ENCODE measurements around the gene ZNF253.
"Not testable (repeated sequence)": the region's sequence is repeated elsewhere in the genome, so short reads cannot be mapped to it uniquely, and the experiment has no call there.

Gene ZNF253

DNA sequence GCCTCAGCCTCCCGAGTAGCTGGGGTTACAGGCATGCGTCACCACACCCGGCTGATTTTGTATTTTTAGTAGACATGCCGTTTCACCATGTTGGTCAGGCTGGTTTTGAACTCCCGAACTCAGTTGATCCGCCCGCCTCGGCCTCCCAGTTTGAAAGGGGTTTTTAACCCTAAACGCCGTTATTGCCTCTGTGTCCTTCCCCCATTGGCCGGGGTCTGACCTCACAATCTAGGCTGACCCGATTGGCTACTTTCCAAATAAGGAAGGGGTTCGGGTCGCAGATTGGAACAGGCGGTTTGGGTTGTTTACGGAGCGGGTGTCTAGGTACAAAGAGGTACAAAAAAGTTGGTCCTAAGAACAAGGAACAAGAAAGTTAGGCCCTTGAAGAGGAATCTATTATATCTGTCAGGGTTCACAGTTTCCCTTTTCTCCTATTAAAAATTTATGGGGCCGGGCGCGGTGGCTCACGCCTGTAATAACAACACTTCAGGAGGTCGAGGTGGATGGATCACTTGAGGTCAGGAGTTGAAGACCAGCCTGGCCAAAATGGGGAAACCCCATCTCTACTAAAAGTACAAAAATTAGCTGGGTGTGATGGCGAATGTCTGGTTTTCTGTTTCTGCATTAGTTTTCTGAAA, 1.0 kb downstream of the ZNF253 start:
- ATAC-seq = no peak
- TF ChIP-seq ARNTL (CRISPR knock-in tag; IDR thresholded peaks at IDR 0.05; ENCODE audit: borderline replicate concordance, low read depth) = no peak
- no peak for TF ChIP-seq ISL1 (CRISPR knock-in tag; IDR thresholded peaks at IDR 0.05)
- TF ChIP-seq SNAI2 (CRISPR knock-in tag; IDR thresholded peaks at IDR 0.05) = no peak
- no peak for TF ChIP-seq GLIS3 (CRISPR knock-in tag; IDR thresholded peaks at IDR 0.05)
- TF ChIP-seq ZFP30 (CRISPR knock-in tag; IDR thresholded peaks at IDR 0.05) = no peak
- no peak for TF ChIP-seq RARB (CRISPR knock-in tag; IDR thresholded peaks at IDR 0.05)
- no peak for TF ChIP-seq ZNF8 (CRISPR knock-in tag; IDR thresholded peaks at IDR 0.05)
- no peak for TF ChIP-seq OSR1 (CRISPR knock-in tag; IDR thresholded peaks at IDR 0.05)
- no peak for TF ChIP-seq ZNF70 (CRISPR knock-in tag; IDR thresholded peaks at IDR 0.05)
- TF ChIP-seq TOX (CRISPR knock-in tag; IDR thresholded peaks at IDR 0.05; ENCODE audit: borderline replicate concordance) = no peak
- no peak for TF ChIP-seq CSDC2 (CRISPR knock-in tag; IDR thresholded peaks at IDR 0.05)

GRCh38 chr19:19870086-19870485, 4.4 kb downstream of the ZNF253 start:
- not testable (repeated sequence) for ATAC-seq

GRCh38 chr19:19871932-19872331, 6.2 kb downstream of the ZNF253 start:
- ATAC-seq = no peak
- no peak for TF ChIP-seq TOX (CRISPR knock-in tag; IDR thresholded peaks at IDR 0.05; ENCODE audit: borderline replicate concordance)

DNA sequence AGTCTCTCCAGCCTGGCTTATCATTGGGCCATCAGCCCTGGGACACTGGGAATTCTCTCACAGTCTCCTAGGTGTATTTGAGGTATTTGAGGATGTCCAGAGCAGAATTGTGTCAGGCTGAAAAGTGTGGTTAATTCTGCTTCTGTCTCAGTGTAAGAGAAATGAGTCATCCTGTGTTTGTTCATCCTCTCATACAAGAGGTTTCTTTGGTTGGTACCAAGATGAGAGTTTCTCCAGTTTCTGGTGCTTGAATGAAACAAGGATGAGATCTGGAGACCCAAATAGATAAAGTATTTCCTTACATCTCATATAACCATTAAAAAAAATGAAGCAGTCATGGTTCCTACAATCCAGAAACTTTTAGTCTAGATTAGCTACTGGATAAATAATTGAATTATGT, 7.7 kb downstream of the ZNF253 start:
- TF ChIP-seq PPARA (CRISPR knock-in tag; IDR thresholded peaks at IDR 0.05; ENCODE audit: borderline replicate concordance) = no peak
- ATAC-seq = no peak

GRCh38 chr19:19877724-19878123, 12.0 kb downstream of the ZNF253 start:
- ATAC-seq = no peak

More at GRCh38 chr19:19877724-19878123, 12.0 kb downstream of the ZNF253 start:
- TF ChIP-seq, protein P1, sequence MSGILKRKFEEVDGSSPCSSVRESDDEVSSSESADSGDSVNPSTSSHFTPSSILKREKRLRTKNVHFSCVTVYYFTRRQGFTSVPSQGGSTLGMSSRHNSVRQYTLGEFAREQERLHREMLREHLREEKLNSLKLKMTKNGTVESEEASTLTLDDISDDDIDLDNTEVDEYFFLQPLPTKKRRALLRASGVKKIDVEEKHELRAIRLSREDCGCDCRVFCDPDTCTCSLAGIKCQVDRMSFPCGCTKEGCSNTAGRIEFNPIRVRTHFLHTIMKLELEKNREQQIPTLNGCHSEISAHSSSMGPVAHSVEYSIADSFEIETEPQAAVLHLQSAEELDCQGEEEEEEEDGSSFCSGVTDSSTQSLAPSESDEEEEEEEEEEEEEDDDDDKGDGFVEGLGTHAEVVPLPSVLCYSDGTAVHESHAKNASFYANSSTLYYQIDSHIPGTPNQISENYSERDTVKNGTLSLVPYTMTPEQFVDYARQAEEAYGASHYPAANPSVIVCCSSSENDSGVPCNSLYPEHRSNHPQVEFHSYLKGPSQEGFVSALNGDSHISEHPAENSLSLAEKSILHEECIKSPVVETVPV (CRISPR knock-in tag; IDR thresholded peaks at IDR 0.05) = no peak
- no peak for TF ChIP-seq ESRRG (CRISPR knock-in tag; IDR thresholded peaks at IDR 0.05)
- no peak for TF ChIP-seq PATZ1 (CRISPR knock-in tag; IDR thresholded peaks at IDR 0.05; ENCODE audit: borderline replicate concordance)
- TF ChIP-seq ZC3H10 (CRISPR knock-in tag; IDR thresholded peaks at IDR 0.05) = no peak
- no peak for TF ChIP-seq PPARA (CRISPR knock-in tag; IDR thresholded peaks at IDR 0.05; ENCODE audit: borderline replicate concordance)
- TF ChIP-seq OSR1 (CRISPR knock-in tag; IDR thresholded peaks at IDR 0.05) = no peak
- TF ChIP-seq SNAI2 (CRISPR knock-in tag; IDR thresholded peaks at IDR 0.05) = no peak
- no peak for TF ChIP-seq ZNF565 (CRISPR knock-in tag; conservative IDR thresholded peaks at IDR 0.05; ENCODE audit: low read depth)
- TF ChIP-seq ARNTL (CRISPR knock-in tag; IDR thresholded peaks at IDR 0.05; ENCODE audit: borderline replicate concordance, low read depth) = no peak
- TF ChIP-seq ZNF70 (CRISPR knock-in tag; IDR thresholded peaks at IDR 0.05) = no peak
- TF ChIP-seq TCF4 (CRISPR knock-in tag; IDR thresholded peaks at IDR 0.05; ENCODE audit: borderline replicate concordance) = no peak
- TF ChIP-seq TOX (CRISPR knock-in tag; IDR thresholded peaks at IDR 0.05; ENCODE audit: borderline replicate concordance) = no peak
- TF ChIP-seq POU6F1 (CRISPR knock-in tag; IDR thresholded peaks at IDR 0.05; ENCODE audit: borderline replicate concordance, low read depth) = no peak
- TF ChIP-seq TSHZ2 (CRISPR knock-in tag; IDR thresholded peaks at IDR 0.05) = no peak

Data from SK-N-SH treated with all-trans-retinoic acid at 6 μM for 48 hours (cell line).